SK-N-SH (cell line): ENCODE measurements around the gene GLS.

Experiments used
- POLR2AphosphoS5 ChIP-seq: IDR thresholded peaks from 2 replicates; pipeline ENCODE4 v1.6.1; 2012; ENCODE audit warnings: low read depth, low read length
- RAD21 ChIP-seq: IDR thresholded peaks from 2 replicates; pipeline ENCODE4 v1.6.1; 2012; ENCODE audit warnings: mild to moderate bottlenecking, low read length
- TF ChIP-seq, protein P1 (sequence below): fragments of 200-600 bp; sonication (generic); IDR thresholded peaks from 2 replicates; pipeline ENCODE4 v1.6.1; 2017; ENCODE audit warnings: antibody characterized with exemption, mild to moderate bottlenecking, moderate library complexity
- TF ChIP-seq, protein P2 (sequence below): IDR thresholded peaks from 2 replicates; pipeline ENCODE4 v1.6.1; 2012; ENCODE audit warnings: mild to moderate bottlenecking, low read depth, low read length, moderate library complexity

DNA sequence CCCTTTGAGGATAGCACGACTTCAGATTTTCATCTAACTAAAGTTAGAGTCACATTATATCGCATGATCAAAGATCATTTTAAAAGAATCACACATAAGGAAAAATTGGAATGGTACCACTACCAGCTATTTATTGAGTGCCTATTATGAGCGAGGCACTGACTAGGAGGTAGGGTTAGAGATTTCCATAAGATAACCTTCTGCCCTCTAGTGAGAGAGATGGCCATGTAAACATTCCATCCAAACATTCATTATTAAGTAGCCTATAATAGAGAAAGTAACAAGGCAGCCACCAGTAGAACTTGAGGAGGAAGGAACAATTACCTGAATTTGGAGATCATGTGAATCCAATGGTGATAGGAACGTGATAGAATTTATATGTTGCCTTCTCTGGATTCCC lies 25.4 kb upstream of the GLS start:
- TF ChIP-seq, protein P1, sequence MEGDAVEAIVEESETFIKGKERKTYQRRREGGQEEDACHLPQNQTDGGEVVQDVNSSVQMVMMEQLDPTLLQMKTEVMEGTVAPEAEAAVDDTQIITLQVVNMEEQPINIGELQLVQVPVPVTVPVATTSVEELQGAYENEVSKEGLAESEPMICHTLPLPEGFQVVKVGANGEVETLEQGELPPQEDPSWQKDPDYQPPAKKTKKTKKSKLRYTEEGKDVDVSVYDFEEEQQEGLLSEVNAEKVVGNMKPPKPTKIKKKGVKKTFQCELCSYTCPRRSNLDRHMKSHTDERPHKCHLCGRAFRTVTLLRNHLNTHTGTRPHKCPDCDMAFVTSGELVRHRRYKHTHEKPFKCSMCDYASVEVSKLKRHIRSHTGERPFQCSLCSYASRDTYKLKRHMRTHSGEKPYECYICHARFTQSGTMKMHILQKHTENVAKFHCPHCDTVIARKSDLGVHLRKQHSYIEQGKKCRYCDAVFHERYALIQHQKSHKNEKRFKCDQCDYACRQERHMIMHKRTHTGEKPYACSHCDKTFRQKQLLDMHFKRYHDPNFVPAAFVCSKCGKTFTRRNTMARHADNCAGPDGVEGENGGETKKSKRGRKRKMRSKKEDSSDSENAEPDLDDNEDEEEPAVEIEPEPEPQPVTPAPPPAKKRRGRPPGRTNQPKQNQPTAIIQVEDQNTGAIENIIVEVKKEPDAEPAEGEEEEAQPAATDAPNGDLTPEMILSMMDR: no peak
- TF ChIP-seq, protein P2, sequence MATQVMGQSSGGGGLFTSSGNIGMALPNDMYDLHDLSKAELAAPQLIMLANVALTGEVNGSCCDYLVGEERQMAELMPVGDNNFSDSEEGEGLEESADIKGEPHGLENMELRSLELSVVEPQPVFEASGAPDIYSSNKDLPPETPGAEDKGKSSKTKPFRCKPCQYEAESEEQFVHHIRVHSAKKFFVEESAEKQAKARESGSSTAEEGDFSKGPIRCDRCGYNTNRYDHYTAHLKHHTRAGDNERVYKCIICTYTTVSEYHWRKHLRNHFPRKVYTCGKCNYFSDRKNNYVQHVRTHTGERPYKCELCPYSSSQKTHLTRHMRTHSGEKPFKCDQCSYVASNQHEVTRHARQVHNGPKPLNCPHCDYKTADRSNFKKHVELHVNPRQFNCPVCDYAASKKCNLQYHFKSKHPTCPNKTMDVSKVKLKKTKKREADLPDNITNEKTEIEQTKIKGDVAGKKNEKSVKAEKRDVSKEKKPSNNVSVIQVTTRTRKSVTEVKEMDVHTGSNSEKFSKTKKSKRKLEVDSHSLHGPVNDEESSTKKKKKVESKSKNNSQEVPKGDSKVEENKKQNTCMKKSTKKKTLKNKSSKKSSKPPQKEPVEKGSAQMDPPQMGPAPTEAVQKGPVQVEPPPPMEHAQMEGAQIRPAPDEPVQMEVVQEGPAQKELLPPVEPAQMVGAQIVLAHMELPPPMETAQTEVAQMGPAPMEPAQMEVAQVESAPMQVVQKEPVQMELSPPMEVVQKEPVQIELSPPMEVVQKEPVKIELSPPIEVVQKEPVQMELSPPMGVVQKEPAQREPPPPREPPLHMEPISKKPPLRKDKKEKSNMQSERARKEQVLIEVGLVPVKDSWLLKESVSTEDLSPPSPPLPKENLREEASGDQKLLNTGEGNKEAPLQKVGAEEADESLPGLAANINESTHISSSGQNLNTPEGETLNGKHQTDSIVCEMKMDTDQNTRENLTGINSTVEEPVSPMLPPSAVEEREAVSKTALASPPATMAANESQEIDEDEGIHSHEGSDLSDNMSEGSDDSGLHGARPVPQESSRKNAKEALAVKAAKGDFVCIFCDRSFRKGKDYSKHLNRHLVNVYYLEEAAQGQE: no peak
- no peak for TF ChIP-seq RAD21
- TF ChIP-seq POLR2AphosphoS5: no peak
